ENCODE data around the gene UBN1.

Gene UBN1

DNA sequence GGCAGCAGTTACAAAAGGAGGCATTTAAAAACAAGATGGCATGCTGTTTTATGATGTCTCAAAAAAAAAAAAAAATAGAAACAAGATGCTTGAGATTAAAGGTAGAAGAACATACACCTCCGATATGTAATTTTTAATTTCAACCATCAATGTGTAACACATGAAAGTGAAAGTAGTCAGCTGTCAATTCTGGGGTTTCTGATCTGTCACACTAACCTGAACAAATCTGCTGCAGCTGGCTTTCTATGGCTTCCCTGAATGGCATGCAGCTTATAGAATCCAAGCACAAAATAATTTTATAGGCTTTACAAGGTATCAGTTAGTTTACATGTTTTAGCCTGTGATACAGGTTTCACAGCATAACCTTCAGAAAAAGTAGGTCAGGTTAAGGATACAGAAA is 13.7 kb upstream of the UBN1 start:
- Histone ChIP-seq H3K4me2 (ENCODE audit: insufficient read depth, low read length) (no peak overlapping the region), H4K20me1 (ENCODE audit: insufficient read depth, low read length) (peaks cover 8% of the 10 kb centered on the region; the same call in 1 of the 2 replicates), H3K36me3 (ENCODE audit: insufficient read depth, low read length) (peaks cover 89% of the 10 kb centered on the region), H3K79me2 (ENCODE audit: insufficient read depth, low read length) (0 out of 2 replicates have a peak, but pooled peaks cover 13% of the 10 kb centered on the region), H2AFZ (ENCODE audit: low read depth, low read length) (no peak overlapping the region), H3K27me3 (ENCODE audit: insufficient read depth, low read length, poor library complexity) (no peaks in the 10 kb centered on the region), H3K9ac (ENCODE audit: low read depth, low read length) (no peak overlapping the region), H3K4me1 (ENCODE audit: insufficient read depth, low read length) (no peaks in the 10 kb centered on the region), H3K9me3 (ENCODE audit: insufficient read depth, low read length, severe bottlenecking) (no peaks in the 10 kb centered on the region), H3K27ac (ENCODE audit: low read length) (no peak overlapping the region), H3K4me3 (ENCODE audit: low read depth in 1 of 2, low read length in 2 of 2) (no peak overlapping the region)
- ATAC-seq (ENCODE audit: insufficient read depth, low read depth) (no peak), DNase-seq (no peak)
- TF ChIP-seq, protein P1, sequence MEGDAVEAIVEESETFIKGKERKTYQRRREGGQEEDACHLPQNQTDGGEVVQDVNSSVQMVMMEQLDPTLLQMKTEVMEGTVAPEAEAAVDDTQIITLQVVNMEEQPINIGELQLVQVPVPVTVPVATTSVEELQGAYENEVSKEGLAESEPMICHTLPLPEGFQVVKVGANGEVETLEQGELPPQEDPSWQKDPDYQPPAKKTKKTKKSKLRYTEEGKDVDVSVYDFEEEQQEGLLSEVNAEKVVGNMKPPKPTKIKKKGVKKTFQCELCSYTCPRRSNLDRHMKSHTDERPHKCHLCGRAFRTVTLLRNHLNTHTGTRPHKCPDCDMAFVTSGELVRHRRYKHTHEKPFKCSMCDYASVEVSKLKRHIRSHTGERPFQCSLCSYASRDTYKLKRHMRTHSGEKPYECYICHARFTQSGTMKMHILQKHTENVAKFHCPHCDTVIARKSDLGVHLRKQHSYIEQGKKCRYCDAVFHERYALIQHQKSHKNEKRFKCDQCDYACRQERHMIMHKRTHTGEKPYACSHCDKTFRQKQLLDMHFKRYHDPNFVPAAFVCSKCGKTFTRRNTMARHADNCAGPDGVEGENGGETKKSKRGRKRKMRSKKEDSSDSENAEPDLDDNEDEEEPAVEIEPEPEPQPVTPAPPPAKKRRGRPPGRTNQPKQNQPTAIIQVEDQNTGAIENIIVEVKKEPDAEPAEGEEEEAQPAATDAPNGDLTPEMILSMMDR (IDR thresholded peaks at IDR 0.05; ENCODE audit: borderline replicate concordance, extremely low read depth, low read length, poor library complexity, severe bottlenecking) = no peak
- no peak for TF ChIP-seq EZH2 (IDR thresholded peaks at IDR 0.05; ENCODE audit: borderline replicate concordance, low read depth, low read length, severe bottlenecking)

DNA sequence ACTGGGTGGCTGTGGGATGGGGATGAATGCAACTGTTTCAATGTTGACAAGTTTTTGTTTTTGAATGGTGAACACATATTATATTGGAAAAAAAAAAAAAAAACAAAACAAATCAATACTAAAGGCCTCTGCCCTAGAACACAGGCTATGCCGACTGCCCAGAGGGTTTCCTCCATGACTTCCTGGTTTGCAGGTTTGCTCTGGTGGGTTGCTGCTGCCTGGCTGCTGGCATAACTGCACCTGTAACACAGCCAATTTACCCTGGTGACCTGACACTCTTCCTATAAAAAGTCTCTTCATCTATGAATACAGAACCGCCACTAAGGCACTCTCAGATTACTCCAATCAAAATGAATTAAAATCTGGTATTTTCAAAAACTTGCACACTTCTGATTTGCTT is 10.6 kb upstream of the UBN1 start:
- peaks cover 15% of the 10 kb centered on the region; the same call in 1 of the 2 replicates for H4K20me1 ChIP-seq (ENCODE audit: insufficient read depth, low read length)
- H3K4me2 ChIP-seq (ENCODE audit: insufficient read depth, low read length) = no peak overlapping the region
- no peaks in the 10 kb centered on the region for H3K27me3 ChIP-seq (ENCODE audit: insufficient read depth, low read length, poor library complexity)
- H3K4me1 ChIP-seq (ENCODE audit: insufficient read depth, low read length) = no peaks in the 10 kb centered on the region
- H3K27ac ChIP-seq (ENCODE audit: low read length) = no peak overlapping the region
- DNase-seq (no peak), ATAC-seq (ENCODE audit: insufficient read depth, low read depth) (no peak)
- no peak overlapping the region for H3K4me3 ChIP-seq (ENCODE audit: low read depth in 1 of 2, low read length in 2 of 2)
- H3K79me2 ChIP-seq (ENCODE audit: insufficient read depth, low read length) = 0 out of 2 replicates have a peak, but pooled peaks cover 16% of the 10 kb centered on the region
- no peak overlapping the region for H2AFZ ChIP-seq (ENCODE audit: low read depth, low read length)
- no peak overlapping the region for H3K9ac ChIP-seq (ENCODE audit: low read depth, low read length)
- H3K36me3 ChIP-seq (ENCODE audit: insufficient read depth, low read length) = peaks cover 90% of the 10 kb centered on the region
- H3K9me3 ChIP-seq (ENCODE audit: insufficient read depth, low read length, severe bottlenecking) = no peaks in the 10 kb centered on the region
- TF ChIP-seq EZH2 (IDR thresholded peaks at IDR 0.05; ENCODE audit: borderline replicate concordance, low read depth, low read length, severe bottlenecking) = no peak
- TF ChIP-seq, protein P1 (IDR thresholded peaks at IDR 0.05; ENCODE audit: borderline replicate concordance, extremely low read depth, low read length, poor library complexity, severe bottlenecking) = no peak

DNA sequence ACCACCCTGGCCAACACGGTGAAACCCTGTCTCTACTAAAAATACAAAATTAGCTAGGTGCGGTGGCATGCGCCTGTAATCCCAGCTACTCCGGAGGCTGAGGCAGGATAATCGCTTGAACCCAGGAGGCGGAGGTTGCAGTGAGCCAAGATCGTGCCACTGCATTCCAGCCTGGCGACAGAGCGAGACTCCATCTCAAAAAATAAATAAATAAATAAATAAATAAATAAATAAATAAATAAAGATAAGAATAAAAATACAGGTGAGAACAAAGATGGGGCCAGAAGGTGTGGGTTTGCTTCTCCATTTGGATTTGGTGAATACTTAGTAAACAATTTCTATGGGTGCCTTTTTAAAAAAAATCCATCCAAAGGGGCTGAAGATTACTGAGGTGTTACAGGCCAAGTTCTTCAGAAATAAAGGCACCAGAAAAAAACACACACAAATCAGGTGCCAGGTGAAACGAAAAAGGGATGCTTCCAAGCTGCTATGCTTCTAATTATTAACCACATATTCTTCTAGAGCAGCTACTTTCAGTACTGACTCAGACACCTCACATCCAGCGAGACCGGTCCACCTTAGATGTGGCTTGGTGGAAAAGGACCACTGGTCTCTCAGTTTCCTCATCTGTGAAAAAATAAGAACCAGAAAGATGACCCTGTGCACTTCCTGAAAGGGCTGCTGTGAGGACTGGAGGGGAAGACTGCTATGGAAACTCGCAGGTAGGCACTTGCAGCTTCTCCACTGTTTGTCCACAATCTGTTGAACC is 9.4 kb upstream of the UBN1 start:
- Histone ChIP-seq H3K4me2 (ENCODE audit: insufficient read depth, low read length) (no peak overlapping the region), H3K9me3 (ENCODE audit: insufficient read depth, low read length, severe bottlenecking) (no peaks in the 10 kb centered on the region), H3K9ac (ENCODE audit: low read depth, low read length) (no peak overlapping the region), H3K4me1 (ENCODE audit: insufficient read depth, low read length) (no peaks in the 10 kb centered on the region), H3K36me3 (ENCODE audit: insufficient read depth, low read length) (peaks cover 90% of the 10 kb centered on the region), H2AFZ (ENCODE audit: low read depth, low read length) (no peak overlapping the region), H3K27ac (ENCODE audit: low read length) (no peak overlapping the region), H4K20me1 (ENCODE audit: insufficient read depth, low read length) (peaks cover 15% of the 10 kb centered on the region; the same call in 1 of the 2 replicates), H3K79me2 (ENCODE audit: insufficient read depth, low read length) (peaks cover 19% of the 10 kb centered on the region), H3K27me3 (ENCODE audit: insufficient read depth, low read length, poor library complexity) (no peaks in the 10 kb centered on the region), H3K4me3 (ENCODE audit: low read depth in 1 of 2, low read length in 2 of 2) (no peak overlapping the region)
- no peak for TF ChIP-seq EZH2 (IDR thresholded peaks at IDR 0.05; ENCODE audit: borderline replicate concordance, low read depth, low read length, severe bottlenecking)
- TF ChIP-seq, protein P1 (IDR thresholded peaks at IDR 0.05; ENCODE audit: borderline replicate concordance, extremely low read depth, low read length, poor library complexity, severe bottlenecking) = no peak
- DNase-seq (no peak), ATAC-seq (ENCODE audit: insufficient read depth, low read depth) (no peak)

All from DND-41 (cell line).